ENCODE measurements around the gene ELFN2. TPM values are rescaled to one million over a fixed set of nuclear protein-coding genes. Genes with fewer than 3 reads are reported as not detected.

The ELFN2 gene
- total RNA-seq, 2 experiments from 2014 or later: 0.63 to 1.8 TPM

GRCh38 chr22:37419370-37419968 lies 7.8 kb downstream of the ELFN2 start:
- no peak overlapping the region for H2AFZ ChIP-seq (ENCODE audit: low read length)
- POLR2A ChIA-PET: interaction anchor here (0.6 kb wide), 1 partner anchor 118 kb away, joined by 4 read pairs; no protein-coding TSS in a partner anchor
- no peaks in the 10 kb centered on the region for H3K36me3 ChIP-seq (ENCODE audit: insufficient read depth, low read length)
- H3K27ac ChIP-seq (ENCODE audit: low read depth, low read length, poor library complexity, severe bottlenecking): no peak overlapping the region
- TF ChIP-seq CTCF (conservative IDR thresholded peaks at IDR 0.05; ENCODE audit: low read length): no peak
- TF ChIP-seq EZH2phosphoT487 (IDR thresholded peaks at IDR 0.05; ENCODE audit: borderline replicate concordance, low read depth, low read length): no peak
- intact Hi-C loops (cut with micrococcal nuclease; ENCODE audit: unreplicated experiment): no loop called here
- peaks cover 3% of the 10 kb centered on the region for H3K4me1 ChIP-seq (ENCODE audit: insufficient read depth, low read length, poor library complexity, severe bottlenecking)
- no peak for DNase-seq (ENCODE audit: low spot score)
- no peaks in the 10 kb centered on the region for H3K9me2 ChIP-seq (ENCODE audit: insufficient read depth, low read length)
- H3K9me3 ChIP-seq (ENCODE audit: low read length): no peaks in the 10 kb centered on the region
- CTCF ChIA-PET (ENCODE audit: unreplicated experiment): no interaction called here
- BruUV-seq (replicated peaks): no TSS peak
- H3K79me2 ChIP-seq (ENCODE audit: insufficient read depth, low read depth, low read length): no peaks in the 10 kb centered on the region
- H3K4me3 ChIP-seq (ENCODE audit: low read depth, low read length, poor library complexity, severe bottlenecking): no peak overlapping the region
- H3K4me2 ChIP-seq (ENCODE audit: low read length): no peak overlapping the region
- no peaks in the 10 kb centered on the region for H4K20me1 ChIP-seq (ENCODE audit: insufficient read depth, low read length)

- intact Hi-C loops (cut with micrococcal nuclease; ENCODE audit: unreplicated experiment): no loop called here
- no peaks in the 10 kb centered on the region for H3K36me3 ChIP-seq (ENCODE audit: insufficient read depth, low read length)
- H3K4me1 ChIP-seq (ENCODE audit: insufficient read depth, low read length, poor library complexity, severe bottlenecking): peaks cover 3% of the 10 kb centered on the region
- no peaks in the 10 kb centered on the region for H3K9me2 ChIP-seq (ENCODE audit: insufficient read depth, low read length)
- TF ChIP-seq EZH2phosphoT487 (IDR thresholded peaks at IDR 0.05; ENCODE audit: borderline replicate concordance, low read depth, low read length) (no peak), CTCF (conservative IDR thresholded peaks at IDR 0.05; ENCODE audit: low read length) (no peak)
- ChIA-PET POLR2A (interaction anchor here (0.6 kb wide), 1 partner anchor 117 kb away, joined by 4 read pairs; no protein-coding TSS in a partner anchor), CTCF (ENCODE audit: unreplicated experiment) (no interaction called here)
- H3K27ac ChIP-seq (ENCODE audit: low read depth, low read length, poor library complexity, severe bottlenecking): no peak overlapping the region
- no peaks in the 10 kb centered on the region for H3K79me2 ChIP-seq (ENCODE audit: insufficient read depth, low read depth, low read length)
- H3K4me3 ChIP-seq (ENCODE audit: low read depth, low read length, poor library complexity, severe bottlenecking): no peak overlapping the region
- no peak overlapping the region for H2AFZ ChIP-seq (ENCODE audit: low read length)
- no TSS peak for BruUV-seq (replicated peaks)
- H3K4me2 ChIP-seq (ENCODE audit: low read length): no peak overlapping the region
- H4K20me1 ChIP-seq (ENCODE audit: insufficient read depth, low read length): no peaks in the 10 kb centered on the region
- no peak for DNase-seq (ENCODE audit: low spot score)
- no peaks in the 10 kb centered on the region for H3K9me3 ChIP-seq (ENCODE audit: low read length)
Measured at GRCh38 chr22:37418627-37419369, 8.5 kb downstream of the ELFN2 start.

All from OCI-LY7 (cell line).